HG03521 (cell line): ENCODE measurements around the gene GRIN2A.

ENCODE experiments used
- ATAC-seq: cut with Tn5 transposase; IDR thresholded peaks from one replicate; pipeline ENCODE4 v1.9.1; 2021; ENCODE audit warnings: mild to moderate bottlenecking, moderate library complexity; ENCODE audit not compliant: unreplicated experiment

GRIN2A gene

DNA sequence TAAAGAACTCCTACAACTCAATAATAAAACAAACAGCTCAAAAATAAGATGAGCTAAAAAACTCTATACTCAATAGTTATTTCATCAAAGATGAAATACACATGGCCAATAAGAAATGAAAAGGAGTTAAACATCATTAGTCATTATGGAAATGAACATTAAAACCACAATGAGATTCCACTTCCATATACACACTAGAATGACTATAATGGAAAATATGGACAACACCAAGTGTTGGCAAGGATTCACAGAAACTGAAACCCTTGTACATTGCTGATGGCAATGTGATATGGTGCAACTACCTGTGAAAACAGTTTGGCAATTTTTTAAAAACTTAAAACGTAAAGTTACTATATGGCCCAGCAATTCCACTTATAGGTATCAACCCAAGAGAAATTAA, 91.4 kb downstream of the GRIN2A start:
- ATAC-seq = no peak

GRCh38 chr16:10088380-10088793, 93.8 kb downstream of the GRIN2A start:
- no peak for ATAC-seq

GRCh38 chr16:10087151-10087550, 95.1 kb downstream of the GRIN2A start:
- ATAC-seq = no peak

GRCh38 chr16:10086620-10087019, 95.6 kb downstream of the GRIN2A start:
- ATAC-seq = no peak

- ATAC-seq = no peak
Observed at GRCh38 chr16:10085078-10085798, 97.0 kb downstream of the GRIN2A start.

GRCh38 chr16:10083301-10083700, 98.9 kb downstream of the GRIN2A start:
- no peak for ATAC-seq

- no peak for ATAC-seq
Observed at GRCh38 chr16:10081201-10081940, 100.9 kb downstream of the GRIN2A start.

- ATAC-seq = no peak
Observed at GRCh38 chr16:10080051-10080772, 102.0 kb downstream of the GRIN2A start.

DNA sequence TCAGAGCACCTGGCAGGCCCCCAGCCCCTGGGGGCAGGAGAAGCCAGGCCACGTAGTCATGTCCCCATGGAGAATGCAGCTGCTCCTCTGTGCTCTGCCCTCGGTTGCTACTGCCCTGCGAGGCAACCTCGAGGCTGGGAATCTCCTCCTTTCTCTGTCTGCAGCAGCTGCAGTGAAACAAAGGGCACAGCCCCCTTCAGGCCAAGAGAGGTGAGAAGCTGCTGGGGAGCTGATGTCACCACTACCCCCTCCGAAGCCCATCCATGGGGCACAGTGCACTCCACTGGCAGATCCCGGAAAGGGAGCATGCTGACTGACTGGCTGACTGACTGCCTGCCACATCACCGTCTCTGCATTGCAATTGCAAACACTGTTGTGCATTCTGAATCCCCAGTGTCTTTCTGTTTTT, 103.7 kb downstream of the GRIN2A start:
- no peak for ATAC-seq

DNA sequence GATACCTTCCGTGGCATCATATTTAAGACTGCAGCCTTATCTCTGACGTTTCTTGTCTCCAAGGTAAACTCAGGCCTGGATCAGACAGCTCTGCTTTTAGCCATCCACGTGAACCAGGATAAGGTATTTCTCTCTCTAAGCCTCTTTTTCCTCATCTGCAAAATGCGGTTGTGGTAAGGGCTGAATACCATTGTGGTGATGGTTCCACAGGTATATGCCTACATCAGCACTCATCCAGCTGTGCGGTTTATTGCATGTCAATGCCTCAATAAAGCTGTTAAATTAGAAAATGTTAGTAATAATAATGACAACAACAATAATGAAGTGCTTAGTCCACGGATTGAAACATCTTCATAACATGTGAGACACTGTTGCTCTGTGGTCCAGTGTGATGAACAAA, 104.4 kb downstream of the GRIN2A start:
- no peak for ATAC-seq

- ATAC-seq = no peak
Observed at GRCh38 chr16:10076037-10076436, 106.2 kb downstream of the GRIN2A start.

- ATAC-seq = no peak
Observed at GRCh38 chr16:10070591-10070990, 111.6 kb downstream of the GRIN2A start.

- ATAC-seq = no peak
Observed at GRCh38 chr16:10069374-10069773, 112.9 kb downstream of the GRIN2A start.

- no peak for ATAC-seq
Observed at GRCh38 chr16:10067835-10068234, 114.4 kb downstream of the GRIN2A start.

DNA sequence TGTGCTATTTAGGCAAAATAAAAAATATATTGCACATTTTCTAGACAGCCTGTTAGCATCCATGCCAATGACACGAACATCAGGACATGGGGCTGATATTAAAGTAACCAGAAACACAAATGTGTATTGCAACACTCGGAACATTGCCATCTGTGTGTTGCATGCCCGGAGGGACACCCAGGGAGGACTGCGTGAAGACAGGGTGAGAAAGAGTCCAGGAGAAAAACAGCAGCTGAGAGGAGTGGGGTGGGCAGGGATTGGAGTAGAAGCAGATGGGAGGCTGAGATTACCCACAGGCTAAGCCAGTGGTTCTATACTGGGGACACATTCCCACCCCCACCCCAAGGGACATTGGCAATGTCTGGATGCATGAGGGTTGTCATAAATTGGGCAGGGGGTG, 114.8 kb downstream of the GRIN2A start:
- no peak for ATAC-seq

GRCh38 chr16:10065019-10065418, 117.2 kb downstream of the GRIN2A start:
- no peak for ATAC-seq

- no peak for ATAC-seq
Observed at GRCh38 chr16:10048850-10049249, 133.4 kb downstream of the GRIN2A start.

GRCh38 chr16:10045947-10046346, 136.3 kb downstream of the GRIN2A start:
- no peak for ATAC-seq

GRCh38 chr16:10045291-10045775, 136.9 kb downstream of the GRIN2A start:
- no peak for ATAC-seq

DNA sequence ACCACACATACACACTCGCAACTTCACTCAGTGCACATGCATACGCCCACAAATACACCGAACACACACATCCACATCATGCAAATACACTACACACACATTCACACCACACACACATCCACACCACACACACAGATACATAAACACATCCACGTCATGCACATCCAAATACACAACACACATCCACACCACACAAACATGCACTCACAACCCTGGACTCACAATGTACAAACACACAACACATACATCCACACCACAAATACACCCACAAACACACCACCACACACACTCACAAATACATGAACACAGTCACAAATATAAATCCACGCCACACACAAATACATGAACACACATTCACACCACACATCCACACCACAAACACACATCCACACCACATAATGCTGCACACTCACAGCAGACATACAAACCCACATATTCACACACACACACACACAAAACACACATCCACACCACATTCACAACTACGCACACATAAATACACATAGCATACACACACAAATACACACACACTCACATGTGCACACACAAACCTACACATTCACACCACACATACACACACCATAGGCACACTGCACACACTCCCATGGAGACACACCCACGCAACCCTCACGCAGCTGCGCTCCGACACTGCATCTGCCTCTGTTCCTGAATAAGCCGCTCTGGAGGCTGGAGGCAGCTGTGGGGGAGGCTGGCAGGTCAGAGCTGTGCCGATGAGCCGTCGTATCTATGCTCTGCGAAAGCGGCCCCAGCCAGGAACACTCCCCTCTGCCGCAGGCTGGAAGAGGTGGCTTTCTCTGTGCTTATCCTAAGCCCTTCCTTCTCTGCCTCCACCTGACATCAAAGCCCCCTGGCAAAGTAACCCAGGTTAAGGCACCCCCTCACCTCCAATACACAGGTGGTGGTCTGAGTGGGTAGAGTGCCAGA, 141.8 kb downstream of the GRIN2A start:
- ATAC-seq = no peak
